ENCODE results near the gene ZBTB21.

Gene ZBTB21

GRCh38 chr21:41973427-41973831 lies 36.7 kb downstream of the ZBTB21 start:
- H2BK15ac ChIP-seq (replicated peaks; ENCODE audit: low read depth) = no peak overlapping the region
- H3K9ac ChIP-seq (ENCODE audit: low read length) = no peak overlapping the region
- H3K4me2 ChIP-seq (ENCODE audit: low read length) = no peak overlapping the region
- no CpG with 5 or more reads among the region's 15 CpGs for WGBS (ENCODE audit: extremely low coverage, insufficient coverage, low lambda C conversion rate)
- H2AK5ac ChIP-seq (ENCODE audit: low read length) = no peak overlapping the region
- no peaks in the 10 kb centered on the region for H3K79me2 ChIP-seq (ENCODE audit: control insufficient read depth, insufficient read depth, low read length)
- H3K18ac ChIP-seq (ENCODE audit: low read length) = no peak overlapping the region
- H3K36me3 ChIP-seq (ENCODE audit: control insufficient read depth, insufficient read depth, low read length) = no peaks in the 10 kb centered on the region
- no peaks in the 10 kb centered on the region for H3K27me3 ChIP-seq (ENCODE audit: insufficient read depth, low read length, poor library complexity)
- H3K56ac ChIP-seq (ENCODE audit: low read length) = no peak overlapping the region
- no peaks in the 10 kb centered on the region for H3K79me1 ChIP-seq (ENCODE audit: low read length)
- H2BK120ac ChIP-seq (ENCODE audit: low read depth, low read length) = no peak overlapping the region
- H3K27ac ChIP-seq (ENCODE audit: low read depth, low read length) = no peak overlapping the region
- no peaks in the 10 kb centered on the region for H3K4me1 ChIP-seq (ENCODE audit: control insufficient read depth, low read depth, low read length)
- H2BK5ac ChIP-seq (ENCODE audit: low read length) = no peak overlapping the region
- no peak overlapping the region for H3K4ac ChIP-seq (ENCODE audit: low read depth, low read length)
- H4K8ac ChIP-seq (ENCODE audit: low read depth, low read length) = no peak overlapping the region
- no peak overlapping the region for H4K5ac ChIP-seq (ENCODE audit: low read length)
- H3K4me3 ChIP-seq (ENCODE audit: low read length) = no peak overlapping the region
- no peak for DNase-seq
- no peak overlapping the region for H3K23ac ChIP-seq (ENCODE audit: low read length)

GRCh38 chr21:41972511-41973205 lies 37.5 kb downstream of the ZBTB21 start:
- H4K5ac ChIP-seq (ENCODE audit: low read length) = no peak overlapping the region
- H2AK5ac ChIP-seq (ENCODE audit: low read length) = no peak overlapping the region
- H3K4me2 ChIP-seq (ENCODE audit: low read length) = no peak overlapping the region
- no peak for DNase-seq
- no peak overlapping the region for H3K27ac ChIP-seq (ENCODE audit: low read depth, low read length)
- no peak overlapping the region for H2BK120ac ChIP-seq (ENCODE audit: low read depth, low read length)
- H3K79me2 ChIP-seq (ENCODE audit: control insufficient read depth, insufficient read depth, low read length) = no peaks in the 10 kb centered on the region
- H3K79me1 ChIP-seq (ENCODE audit: low read length) = no peaks in the 10 kb centered on the region
- no peaks in the 10 kb centered on the region for H3K4me1 ChIP-seq (ENCODE audit: control insufficient read depth, low read depth, low read length)
- H2BK15ac ChIP-seq (replicated peaks; ENCODE audit: low read depth) = no peak overlapping the region
- H3K4me3 ChIP-seq (ENCODE audit: low read length) = no peak overlapping the region
- H4K8ac ChIP-seq (ENCODE audit: low read depth, low read length) = no peak overlapping the region
- H3K9ac ChIP-seq (ENCODE audit: low read length) = no peak overlapping the region
- no peak overlapping the region for H3K4ac ChIP-seq (ENCODE audit: low read depth, low read length)
- no peak overlapping the region for H2BK5ac ChIP-seq (ENCODE audit: low read length)
- no peak overlapping the region for H3K23ac ChIP-seq (ENCODE audit: low read length)
- WGBS (ENCODE audit: extremely low coverage, insufficient coverage, low lambda C conversion rate) = no CpG with 5 or more reads among the region's 23 CpGs
- H3K18ac ChIP-seq (ENCODE audit: low read length) = no peak overlapping the region
- no peaks in the 10 kb centered on the region for H3K27me3 ChIP-seq (ENCODE audit: insufficient read depth, low read length, poor library complexity)
- H3K36me3 ChIP-seq (ENCODE audit: control insufficient read depth, insufficient read depth, low read length) = no peaks in the 10 kb centered on the region
- no peak overlapping the region for H3K56ac ChIP-seq (ENCODE audit: low read length)

- no peak overlapping the region for H3K4me2 ChIP-seq (ENCODE audit: low read length)
- no peak overlapping the region for H2BK15ac ChIP-seq (replicated peaks; ENCODE audit: low read depth)
- no peak overlapping the region for H4K5ac ChIP-seq (ENCODE audit: low read length)
- no peaks in the 10 kb centered on the region for H3K27me3 ChIP-seq (ENCODE audit: insufficient read depth, low read length, poor library complexity)
- H3K4me1 ChIP-seq (ENCODE audit: control insufficient read depth, low read depth, low read length) = no peaks in the 10 kb centered on the region
- no peak overlapping the region for H3K27ac ChIP-seq (ENCODE audit: low read depth, low read length)
- H2BK5ac ChIP-seq (ENCODE audit: low read length) = no peak overlapping the region
- H3K4ac ChIP-seq (ENCODE audit: low read depth, low read length) = no peak overlapping the region
- no peak for DNase-seq
- no peak overlapping the region for H3K9ac ChIP-seq (ENCODE audit: low read length)
- H3K23ac ChIP-seq (ENCODE audit: low read length) = no peak overlapping the region
- no peaks in the 10 kb centered on the region for H3K79me2 ChIP-seq (ENCODE audit: control insufficient read depth, insufficient read depth, low read length)
- no peak overlapping the region for H3K56ac ChIP-seq (ENCODE audit: low read length)
- no peaks in the 10 kb centered on the region for H3K36me3 ChIP-seq (ENCODE audit: control insufficient read depth, insufficient read depth, low read length)
- no peak overlapping the region for H2AK5ac ChIP-seq (ENCODE audit: low read length)
- H2BK120ac ChIP-seq (ENCODE audit: low read depth, low read length) = no peak overlapping the region
- no peak overlapping the region for H3K4me3 ChIP-seq (ENCODE audit: low read length)
- no peaks in the 10 kb centered on the region for H3K79me1 ChIP-seq (ENCODE audit: low read length)
- WGBS (ENCODE audit: extremely low coverage, insufficient coverage, low lambda C conversion rate) = no CpG with 5 or more reads among the region's 6 CpGs
- no peak overlapping the region for H3K18ac ChIP-seq (ENCODE audit: low read length)
- H4K8ac ChIP-seq (ENCODE audit: low read depth, low read length) = no peak overlapping the region
These were observed 38.3 kb downstream of the ZBTB21 start for GRCh38 chr21:41971891-41972290.

GRCh38 chr21:41970751-41971653 lies 39.2 kb downstream of the ZBTB21 start:
- Histone ChIP-seq H3K9ac (ENCODE audit: low read length) (no peak overlapping the region), H3K27ac (ENCODE audit: low read depth, low read length) (no peak overlapping the region), H4K8ac (ENCODE audit: low read depth, low read length) (no peak overlapping the region), H2AK5ac (ENCODE audit: low read length) (no peak overlapping the region), H3K23ac (ENCODE audit: low read length) (no peak overlapping the region), H2BK5ac (ENCODE audit: low read length) (no peak overlapping the region), H3K36me3 (ENCODE audit: control insufficient read depth, insufficient read depth, low read length) (no peaks in the 10 kb centered on the region), H2BK15ac (replicated peaks; ENCODE audit: low read depth) (no peak overlapping the region), H3K27me3 (ENCODE audit: insufficient read depth, low read length, poor library complexity) (no peaks in the 10 kb centered on the region), H4K5ac (ENCODE audit: low read length) (no peak overlapping the region), H3K79me1 (ENCODE audit: low read length) (no peaks in the 10 kb centered on the region), H3K4me3 (ENCODE audit: low read length) (no peak overlapping the region), H3K4me2 (ENCODE audit: low read length) (no peak overlapping the region), H3K18ac (ENCODE audit: low read length) (no peak overlapping the region), H2BK120ac (ENCODE audit: low read depth, low read length) (no peak overlapping the region), H3K4ac (ENCODE audit: low read depth, low read length) (no peak overlapping the region), H3K56ac (ENCODE audit: low read length) (peak overlapping the region; percentile 34), H3K4me1 (ENCODE audit: control insufficient read depth, low read depth, low read length) (no peaks in the 10 kb centered on the region), H3K79me2 (ENCODE audit: control insufficient read depth, insufficient read depth, low read length) (no peaks in the 10 kb centered on the region)
- no peak for DNase-seq
- WGBS (ENCODE audit: extremely low coverage, insufficient coverage, low lambda C conversion rate) = no CpG with 5 or more reads among the region's 20 CpGs

- whole genome bisulfite sequencing (ENCODE audit: extremely low coverage, insufficient coverage, low lambda C conversion rate) = no CpG with 5 or more reads among the region's 5 CpGs
- DNase-seq = no peak
- Histone ChIP-seq H4K5ac (ENCODE audit: low read length) (no peak overlapping the region), H3K4me1 (ENCODE audit: control insufficient read depth, low read depth, low read length) (no peaks in the 10 kb centered on the region), H3K27me3 (ENCODE audit: insufficient read depth, low read length, poor library complexity) (no peaks in the 10 kb centered on the region), H3K27ac (ENCODE audit: low read depth, low read length) (no peak overlapping the region), H4K8ac (ENCODE audit: low read depth, low read length) (no peak overlapping the region), H3K4me3 (ENCODE audit: low read length) (no peak overlapping the region), H3K9ac (ENCODE audit: low read length) (no peak overlapping the region), H3K56ac (ENCODE audit: low read length) (no peak overlapping the region), H2BK15ac (replicated peaks; ENCODE audit: low read depth) (no peak overlapping the region), H3K4me2 (ENCODE audit: low read length) (no peak overlapping the region), H3K23ac (ENCODE audit: low read length) (no peak overlapping the region), H2AK5ac (ENCODE audit: low read length) (no peak overlapping the region), H3K79me2 (ENCODE audit: control insufficient read depth, insufficient read depth, low read length) (no peaks in the 10 kb centered on the region), H3K36me3 (ENCODE audit: control insufficient read depth, insufficient read depth, low read length) (no peaks in the 10 kb centered on the region), H3K18ac (ENCODE audit: low read length) (no peak overlapping the region), H3K79me1 (ENCODE audit: low read length) (no peaks in the 10 kb centered on the region), H2BK5ac (ENCODE audit: low read length) (no peak overlapping the region), H2BK120ac (ENCODE audit: low read depth, low read length) (no peak overlapping the region), H3K4ac (ENCODE audit: low read depth, low read length) (no peak overlapping the region)
These were observed 40.1 kb downstream of the ZBTB21 start for GRCh38 chr21:41970106-41970391.

Data from mesendoderm (in vitro differentiated cells).